22Rv1 (cell line): ENCODE results near the gene IRS2.

ENCODE experiments used
- H3K27ac ChIP-seq: fragments of 450-650 bp; 2 replicates; pipeline ENCODE4 v1.5.1; 2017
- ZFX ChIP-seq: fragments of 450-650 bp; IDR thresholded peaks from 2 replicates; pipeline ENCODE4 v1.6.1; 2017; ENCODE audit warnings: antibody characterized with exemption, borderline replicate concordance
- TF ChIP-seq, protein P1 (sequence below): fragments of 450-650 bp; IDR thresholded peaks from 2 replicates; pipeline ENCODE4 v1.5.1; 2017; ENCODE audit warnings: mild to moderate bottlenecking

Gene IRS2

DNA sequence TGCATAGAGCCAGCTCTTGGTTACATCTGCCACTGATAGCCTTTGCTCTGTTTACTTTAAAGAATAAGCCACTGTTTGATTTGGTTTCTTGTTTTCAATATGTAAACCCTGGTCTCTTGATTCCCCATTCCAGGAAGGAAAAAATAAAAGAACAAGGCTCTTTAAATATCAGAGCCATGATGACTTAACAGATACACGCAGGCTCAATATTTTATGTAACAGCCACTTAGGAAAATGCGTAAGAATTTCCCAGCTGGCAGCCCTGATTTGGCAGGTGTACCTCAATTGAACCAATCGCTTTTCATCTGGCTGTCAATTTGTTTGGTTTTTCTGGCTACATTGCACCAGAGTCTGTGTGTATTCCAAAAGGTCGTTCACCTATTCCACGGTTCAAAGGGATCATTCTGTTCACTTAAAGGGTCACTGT is 65.6 kb downstream of the IRS2 start:
- TF ChIP-seq ZFX = no peak
- TF ChIP-seq, protein P1, sequence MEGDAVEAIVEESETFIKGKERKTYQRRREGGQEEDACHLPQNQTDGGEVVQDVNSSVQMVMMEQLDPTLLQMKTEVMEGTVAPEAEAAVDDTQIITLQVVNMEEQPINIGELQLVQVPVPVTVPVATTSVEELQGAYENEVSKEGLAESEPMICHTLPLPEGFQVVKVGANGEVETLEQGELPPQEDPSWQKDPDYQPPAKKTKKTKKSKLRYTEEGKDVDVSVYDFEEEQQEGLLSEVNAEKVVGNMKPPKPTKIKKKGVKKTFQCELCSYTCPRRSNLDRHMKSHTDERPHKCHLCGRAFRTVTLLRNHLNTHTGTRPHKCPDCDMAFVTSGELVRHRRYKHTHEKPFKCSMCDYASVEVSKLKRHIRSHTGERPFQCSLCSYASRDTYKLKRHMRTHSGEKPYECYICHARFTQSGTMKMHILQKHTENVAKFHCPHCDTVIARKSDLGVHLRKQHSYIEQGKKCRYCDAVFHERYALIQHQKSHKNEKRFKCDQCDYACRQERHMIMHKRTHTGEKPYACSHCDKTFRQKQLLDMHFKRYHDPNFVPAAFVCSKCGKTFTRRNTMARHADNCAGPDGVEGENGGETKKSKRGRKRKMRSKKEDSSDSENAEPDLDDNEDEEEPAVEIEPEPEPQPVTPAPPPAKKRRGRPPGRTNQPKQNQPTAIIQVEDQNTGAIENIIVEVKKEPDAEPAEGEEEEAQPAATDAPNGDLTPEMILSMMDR = no peak
- no peak overlapping the region for H3K27ac ChIP-seq

DNA sequence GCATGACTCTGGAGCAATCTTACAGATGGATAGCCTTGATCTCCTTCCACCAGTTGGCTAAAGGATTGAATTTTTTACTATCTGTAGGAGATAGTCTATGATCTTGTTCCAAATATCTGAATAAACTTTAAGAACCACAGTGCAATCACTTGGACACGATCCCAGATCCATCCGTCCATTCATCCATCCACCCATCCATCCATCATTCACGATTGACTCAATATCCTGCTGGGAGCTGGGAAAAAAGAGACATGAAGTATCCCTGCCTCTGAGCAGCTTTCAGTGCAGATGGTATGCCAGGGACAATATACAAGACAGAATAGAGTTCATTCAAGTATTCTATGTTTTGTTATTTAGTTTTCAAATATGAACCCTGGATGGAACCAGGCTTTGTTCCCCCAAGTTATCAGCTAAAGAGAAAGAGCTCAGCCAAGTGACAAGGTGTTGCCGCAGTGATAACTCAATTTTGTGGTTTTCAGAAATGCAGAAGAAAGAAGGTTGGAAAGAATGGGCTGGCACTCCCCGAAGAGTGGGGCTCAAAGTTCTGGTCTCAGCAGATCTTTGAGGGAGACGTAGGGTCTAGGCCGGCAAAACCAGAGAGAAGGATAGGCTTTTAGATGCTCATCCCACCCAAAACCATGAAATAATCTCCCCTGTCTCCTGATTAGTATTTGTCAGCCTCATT is 66.3 kb downstream of the IRS2 start:
- no peak overlapping the region for H3K27ac ChIP-seq
- no peak for TF ChIP-seq ZFX
- TF ChIP-seq, protein P1 = no peak

DNA sequence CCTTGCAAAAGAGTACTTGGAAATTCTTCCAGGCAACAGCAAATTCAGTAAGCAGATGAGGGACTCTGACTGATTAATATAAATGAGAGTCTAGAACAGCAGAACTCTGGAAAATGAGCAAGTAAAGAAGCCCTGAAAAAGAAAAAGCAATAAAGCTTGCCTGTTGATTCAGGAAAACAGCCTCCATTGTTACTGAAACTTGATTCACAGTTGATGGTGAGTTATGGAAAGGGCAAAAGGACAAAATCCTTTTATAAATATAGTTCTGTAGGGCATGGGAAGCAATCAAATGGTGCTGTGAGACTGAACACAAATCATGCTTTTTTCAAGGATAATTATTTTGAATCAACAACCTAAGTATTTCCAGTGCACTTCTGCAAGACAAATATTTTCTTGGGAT is 67.7 kb downstream of the IRS2 start:
- H3K27ac ChIP-seq = no peak overlapping the region
- TF ChIP-seq, protein P1 = no peak
- TF ChIP-seq ZFX = no peak

DNA sequence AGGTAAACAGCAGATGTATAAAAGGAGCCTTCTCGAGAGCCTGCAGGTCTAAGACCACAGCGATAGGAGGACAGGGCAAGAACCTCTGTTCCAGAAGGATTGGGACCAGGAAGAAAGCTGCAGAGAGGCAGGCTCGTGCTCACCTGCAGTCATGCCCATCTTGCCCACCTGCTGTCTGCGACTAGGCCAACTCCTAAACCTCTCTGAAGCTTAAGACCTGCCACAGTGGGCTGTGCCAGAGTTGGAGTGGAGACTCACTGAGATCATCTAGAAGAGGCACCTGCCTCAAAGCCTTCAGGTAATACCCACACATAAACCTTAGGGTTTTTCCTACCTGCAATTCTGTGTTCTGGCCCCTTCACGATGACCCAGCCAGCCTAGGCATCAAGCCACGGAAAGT is 68.7 kb downstream of the IRS2 start:
- no peak overlapping the region for H3K27ac ChIP-seq
- TF ChIP-seq, protein P1 = no peak
- TF ChIP-seq ZFX = no peak

DNA sequence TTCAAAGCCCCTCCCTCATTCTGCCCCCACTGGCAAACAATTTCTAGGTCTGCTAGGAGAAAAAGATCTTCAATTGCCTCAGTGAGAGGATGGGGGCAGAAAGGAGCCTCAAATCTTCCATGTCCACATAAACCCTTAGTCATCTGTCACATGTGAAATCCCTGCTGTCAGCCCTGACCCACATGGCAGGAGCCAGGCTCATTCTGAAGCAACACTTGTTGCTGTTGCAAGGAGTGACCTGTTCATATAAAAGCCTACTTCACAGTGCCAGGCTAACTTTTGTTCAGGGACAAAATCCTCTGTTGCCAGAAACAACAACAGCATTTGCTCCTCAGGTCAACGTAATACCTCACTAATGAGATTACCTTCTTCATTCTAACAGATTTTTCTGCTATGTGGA is 70.5 kb downstream of the IRS2 start:
- H3K27ac ChIP-seq = no peak overlapping the region
- TF ChIP-seq, protein P1 = no peak
- TF ChIP-seq ZFX = no peak

DNA sequence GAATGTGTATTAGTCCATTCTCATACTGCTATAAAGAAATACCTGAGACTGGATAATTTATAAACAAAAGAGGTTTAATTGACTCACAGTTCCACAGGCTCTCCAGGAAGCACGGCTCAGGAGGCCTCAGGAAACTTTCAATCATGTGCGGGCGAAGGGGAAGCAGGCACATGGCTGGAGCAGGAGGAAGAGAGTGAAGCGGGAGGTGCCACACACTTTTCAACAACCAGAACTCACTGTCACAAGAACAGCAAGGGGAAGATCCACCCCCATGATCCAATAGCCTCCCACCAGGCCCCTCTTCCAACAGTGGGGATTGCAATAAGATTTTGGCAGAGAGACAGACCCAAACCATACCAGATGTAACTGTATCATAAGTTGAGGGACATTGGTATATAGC is 72.7 kb downstream of the IRS2 start:
- no peak for TF ChIP-seq ZFX
- no peak overlapping the region for H3K27ac ChIP-seq

DNA sequence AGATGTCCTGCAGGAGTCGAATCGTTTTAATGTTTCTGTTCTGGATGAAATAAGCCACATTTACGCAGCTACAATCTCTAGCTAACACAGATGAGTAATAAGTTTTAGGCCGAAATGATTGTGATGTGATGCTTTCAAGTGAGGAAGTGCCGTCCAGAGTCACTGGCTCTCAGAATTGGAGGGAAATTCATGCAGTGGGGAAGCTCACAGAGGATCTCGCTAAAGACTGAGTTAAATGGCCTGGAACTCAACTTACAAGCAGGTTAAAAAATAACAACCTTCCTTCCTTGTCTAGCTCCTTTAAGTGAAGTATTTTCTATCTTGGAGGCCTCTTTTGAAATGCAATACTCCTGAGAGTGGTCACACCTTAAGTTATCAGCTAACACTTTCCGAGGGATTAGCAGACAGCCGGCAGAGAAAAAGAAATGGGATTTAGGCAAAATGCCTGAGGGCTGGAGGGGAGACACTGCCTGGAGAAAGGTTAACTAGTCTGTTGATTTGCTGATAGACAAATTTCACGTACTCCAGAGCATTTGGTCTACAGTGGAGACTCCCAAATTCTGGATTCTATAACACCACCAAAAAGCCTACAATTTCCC is 74.2 kb downstream of the IRS2 start:
- TF ChIP-seq ZFX = no peak
- TF ChIP-seq, protein P1 = no peak
- H3K27ac ChIP-seq = no peak overlapping the region
